Measurements from ENCODE around the gene GPHB5.
A peak's percentile ranks its signal among the peaks of the same experiment; 100 is the strongest.

GPHB5 gene

GRCh38 chr14:63276016-63276415 lies 42.7 kb downstream of the GPHB5 start:
- DNase-seq (ENCODE audit: low read depth): no peak
- no peak for TF ChIP-seq CTCF (conservative IDR thresholded peaks at IDR 0.05; ENCODE audit: control insufficient read depth, insufficient read depth, low read depth, low read length)
- H3K4me3 ChIP-seq (ENCODE audit: control insufficient read depth, low read depth, low read length): no peak overlapping the region

GRCh38 chr14:63275611-63276010 lies 43.1 kb downstream of the GPHB5 start:
- DNase-seq (ENCODE audit: low read depth): no peak
- H3K4me3 ChIP-seq (ENCODE audit: control insufficient read depth, low read depth, low read length): no peak overlapping the region
- no peak for TF ChIP-seq CTCF (conservative IDR thresholded peaks at IDR 0.05; ENCODE audit: control insufficient read depth, insufficient read depth, low read depth, low read length)

GRCh38 chr14:63273717-63274655 lies 44.7 kb downstream of the GPHB5 start:
- no peak for TF ChIP-seq CTCF (conservative IDR thresholded peaks at IDR 0.05; ENCODE audit: control insufficient read depth, insufficient read depth, low read depth, low read length)
- peak; percentile 29 for DNase-seq (ENCODE audit: low read depth)
- H3K4me3 ChIP-seq (ENCODE audit: control insufficient read depth, low read depth, low read length): no peak overlapping the region

GRCh38 chr14:63273129-63273528 lies 45.6 kb downstream of the GPHB5 start:
- no peak for DNase-seq (ENCODE audit: low read depth)

GRCh38 chr14:63269561-63270225 lies 49.0 kb downstream of the GPHB5 start:
- TF ChIP-seq CTCF (conservative IDR thresholded peaks at IDR 0.05; ENCODE audit: control insufficient read depth, insufficient read depth, low read depth, low read length): no peak
- H3K4me3 ChIP-seq (ENCODE audit: control insufficient read depth, low read depth, low read length): no peak overlapping the region
- DNase-seq (ENCODE audit: low read depth): peak; percentile 9

More at GRCh38 chr14:63273129-63273528, 45.6 kb downstream of the GPHB5 start:
- no peak for TF ChIP-seq CTCF (conservative IDR thresholded peaks at IDR 0.05; ENCODE audit: control insufficient read depth, insufficient read depth, low read depth, low read length)
- H3K4me3 ChIP-seq (ENCODE audit: control insufficient read depth, low read depth, low read length): no peak overlapping the region

- no peak for DNase-seq (ENCODE audit: low read depth)
- no peak for TF ChIP-seq CTCF (conservative IDR thresholded peaks at IDR 0.05; ENCODE audit: control insufficient read depth, insufficient read depth, low read depth, low read length)
- no peak overlapping the region for H3K4me3 ChIP-seq (ENCODE audit: control insufficient read depth, low read depth, low read length)
These were observed 50.0 kb downstream of the GPHB5 start for GRCh38 chr14:63268771-63269170.

Measured in fibroblast of mammary gland (primary cell).